OCI-M1 (cell line): ENCODE results near the gene TRIM43B.
"Not testable (repeated sequence)": the region's sequence is repeated elsewhere in the genome, so short reads cannot be mapped to it uniquely, and the experiment has no call there.

Experiments
- DNase-seq: peaks from one replicate; lab custom pipeline; 2025; lab: John Stamatoyannopoulos, UW

The TRIM43B gene

DNA sequence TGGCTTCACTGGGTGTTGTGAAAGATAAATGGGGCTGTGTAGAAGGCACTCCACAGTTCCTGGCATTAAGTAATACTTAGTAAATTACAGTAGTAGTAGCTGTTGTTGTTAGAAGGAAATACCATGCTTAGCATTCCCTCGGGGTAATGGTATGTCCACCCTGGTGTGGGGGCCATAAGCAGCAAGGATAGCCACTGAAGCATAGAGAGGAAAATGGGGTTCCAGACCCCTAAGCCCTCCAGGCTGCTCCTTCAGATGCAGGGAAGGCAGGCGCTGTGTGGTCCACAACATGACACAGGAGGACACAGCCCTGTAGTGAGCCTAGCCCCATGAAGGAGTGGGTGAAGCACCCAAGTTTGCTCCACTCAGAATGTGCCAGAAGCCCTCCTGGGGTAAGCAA lies 50.6 kb downstream of the TRIM43B start:
- not testable (repeated sequence) for DNase-seq

DNA sequence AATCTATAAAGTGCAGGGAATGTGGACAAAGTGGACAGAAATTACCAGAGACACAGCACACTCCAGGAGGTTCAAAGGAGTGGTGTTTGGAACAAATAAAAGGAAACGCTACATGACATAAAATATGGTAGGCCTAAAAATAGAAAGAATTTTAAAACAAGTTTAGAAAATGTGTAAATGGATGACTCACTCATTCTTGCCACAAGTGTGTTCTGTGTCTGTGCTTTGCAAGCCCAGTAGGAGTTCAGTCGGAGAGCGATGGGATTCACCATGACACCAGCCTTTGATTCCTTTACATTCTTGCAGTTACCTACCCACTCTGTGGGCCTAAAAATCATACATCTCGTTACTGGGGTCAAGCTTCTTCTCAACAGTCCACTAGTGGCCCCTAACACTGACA lies 51.2 kb downstream of the TRIM43B start:
- DNase-seq = not testable (repeated sequence)

DNA sequence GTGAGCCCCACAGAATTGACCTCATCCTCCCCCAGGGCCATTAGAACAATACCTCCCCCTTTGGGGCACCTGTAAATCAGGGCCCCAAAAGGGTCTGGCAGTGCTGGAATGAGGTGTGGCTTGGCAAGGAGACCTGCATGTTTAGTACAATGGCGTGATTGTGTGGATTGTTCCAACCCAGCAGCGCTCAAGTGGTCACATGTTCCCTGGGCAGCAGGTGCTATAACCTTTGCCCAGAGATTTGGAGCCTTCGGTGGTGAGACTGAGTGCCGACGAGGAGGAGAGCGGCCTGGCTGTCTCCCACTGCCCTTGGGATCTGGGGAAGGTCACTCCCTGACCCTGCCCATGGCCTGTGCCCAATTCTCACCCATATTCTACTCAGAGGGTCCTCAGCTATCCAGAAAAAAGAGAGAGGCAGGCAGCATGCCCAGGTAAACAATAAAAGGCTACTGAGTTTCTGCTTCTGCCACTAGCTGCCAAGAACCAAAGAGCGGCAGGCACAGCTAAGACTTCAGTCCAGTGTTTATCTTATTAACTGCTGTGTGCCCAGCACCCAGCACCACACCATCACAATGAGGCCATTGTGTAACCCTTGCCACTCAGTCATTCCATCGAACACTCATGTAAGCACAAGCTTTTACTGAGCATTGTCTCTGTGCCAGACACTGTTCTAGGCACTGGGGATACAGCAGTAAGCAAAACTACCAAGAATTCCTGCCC lies 54.6 kb downstream of the TRIM43B start:
- DNase-seq = not testable (repeated sequence)

DNA sequence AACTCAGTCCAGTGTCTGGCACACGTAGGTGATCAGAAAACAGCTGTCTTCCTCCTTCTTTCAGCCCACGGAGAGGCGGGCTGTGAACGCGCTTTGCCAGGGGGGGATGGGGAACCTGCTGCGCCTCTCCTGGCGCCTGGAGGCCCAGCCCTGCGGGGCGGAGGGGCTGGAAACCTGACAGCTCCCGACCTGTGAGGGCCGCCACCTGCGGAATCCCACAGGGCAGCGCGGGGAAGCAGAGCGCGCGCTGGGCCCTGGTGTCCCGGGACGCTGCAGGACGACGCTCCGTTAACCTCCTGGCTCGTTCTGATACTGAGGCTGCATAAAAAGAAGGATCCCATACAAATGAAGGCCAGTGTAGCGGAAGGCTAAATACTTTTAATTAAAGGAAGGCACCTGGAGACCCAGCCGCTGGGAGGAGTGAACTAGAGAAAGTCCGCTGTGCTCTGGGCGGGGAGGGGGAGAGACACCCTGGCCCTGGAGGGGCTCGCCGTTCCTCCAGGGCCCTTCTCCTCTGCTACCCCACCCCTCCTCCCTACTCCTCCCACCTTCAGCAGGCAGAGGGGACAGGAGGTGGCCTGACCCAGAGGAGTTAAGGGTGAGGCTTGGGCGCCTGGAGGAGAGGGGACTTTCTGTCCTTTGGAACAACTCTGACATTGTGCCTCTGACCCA lies 57.2 kb downstream of the TRIM43B start:
- DNase-seq = not testable (repeated sequence)
